ENCODE measurements around the gene SRSF4. TPM values are rescaled to one million over a fixed set of nuclear protein-coding genes. Genes with fewer than 3 reads are reported as not detected.
A peak's percentile ranks its signal among the peaks of the same experiment; 100 is the strongest.

The SRSF4 gene
- polyA plus RNA-seq, 1 of the 3 experiments (the other 2 are of a cell fraction) = 62.6 TPM

- Histone ChIP-seq H3K9ac (no peak overlapping the region), H3K27ac (ENCODE audit: low read depth in 2 of 2, low read length in 1 of 2) (peak overlapping the region; percentile 14 to 51; a peak in 2 of 4 replicates), H3K27me3 (ENCODE audit: insufficient read depth) (no peaks in the 10 kb centered on the region), H3K4me1 (ENCODE audit: control insufficient read depth in 1 of 2, insufficient read depth in 2 of 2, low read depth in 1 of 2, low read length in 1 of 2) (peaks cover 10 to 34% of the 10 kb centered on the region in 2 experiments; a peak in 3 of 4 replicates), H3K9me2 (no peaks in the 10 kb centered on the region), H3K4me2 (no peak overlapping the region), H3K79me2 (ENCODE audit: insufficient read depth) (peaks cover 100% of the 10 kb centered on the region), H3K4me3 (ENCODE audit: low read depth in 2 of 2, low read length in 1 of 2) (no peak overlapping the region), H3K9me3 (no peaks in the 10 kb centered on the region), H4K20me1 (ENCODE audit: insufficient read depth) (peaks cover 92% of the 10 kb centered on the region), H3F3A (replicated peaks; ENCODE audit: insufficient read depth) (peaks cover 21% of the 10 kb centered on the region), H3K36me3 (replicated peaks in 1 of 2; ENCODE audit: control insufficient read depth in 1 of 2, insufficient read depth in 2 of 2, low read length in 1 of 2) (peaks cover 6 to 16% of the 10 kb centered on the region in 2 experiments), H2AFZ (ENCODE audit: low read depth) (no peak overlapping the region)
- 50% methylated on average over 4 of the region's 4 CpGs for WGBS (ENCODE audit: low lambda C conversion rate)
- TF ChIP-seq RAD21 (IDR thresholded peaks at IDR 0.05; ENCODE audit: low read length) = 0 out of 2 replicates have a peak, but pooled peaks have one; percentile 11
- TF ChIP-seq, protein P1, sequence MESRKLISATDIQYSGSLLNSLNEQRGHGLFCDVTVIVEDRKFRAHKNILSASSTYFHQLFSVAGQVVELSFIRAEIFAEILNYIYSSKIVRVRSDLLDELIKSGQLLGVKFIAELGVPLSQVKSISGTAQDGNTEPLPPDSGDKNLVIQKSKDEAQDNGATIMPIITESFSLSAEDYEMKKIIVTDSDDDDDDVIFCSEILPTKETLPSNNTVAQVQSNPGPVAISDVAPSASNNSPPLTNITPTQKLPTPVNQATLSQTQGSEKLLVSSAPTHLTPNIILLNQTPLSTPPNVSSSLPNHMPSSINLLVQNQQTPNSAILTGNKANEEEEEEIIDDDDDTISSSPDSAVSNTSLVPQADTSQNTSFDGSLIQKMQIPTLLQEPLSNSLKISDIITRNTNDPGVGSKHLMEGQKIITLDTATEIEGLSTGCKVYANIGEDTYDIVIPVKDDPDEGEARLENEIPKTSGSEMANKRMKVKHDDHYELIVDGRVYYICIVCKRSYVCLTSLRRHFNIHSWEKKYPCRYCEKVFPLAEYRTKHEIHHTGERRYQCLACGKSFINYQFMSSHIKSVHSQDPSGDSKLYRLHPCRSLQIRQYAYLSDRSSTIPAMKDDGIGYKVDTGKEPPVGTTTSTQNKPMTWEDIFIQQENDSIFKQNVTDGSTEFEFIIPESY (IDR thresholded peaks at IDR 0.05; ENCODE audit: borderline replicate concordance, low read depth) = no peak
- TF ChIP-seq RXRA (IDR thresholded peaks at IDR 0.05; ENCODE audit: borderline replicate concordance, low read depth) = no peak
- ChIA-PET CTCF (interaction anchor here (0.9 kb wide), 1 partner anchor 127 kb away, joined by 3 read pairs; no protein-coding TSS in a partner anchor), POLR2A (no interaction called here)
- no peak for DNase-seq
These were observed 5.1 kb downstream of the SRSF4 start for GRCh38 chr1:29176576-29176975.

- 98% methylated on average over 8 of the region's 8 CpGs for WGBS (ENCODE audit: low lambda C conversion rate)
- H3K4me3 ChIP-seq (ENCODE audit: low read depth in 2 of 2, low read length in 1 of 2) = no peak overlapping the region
- H3F3A ChIP-seq (replicated peaks; ENCODE audit: insufficient read depth) = peaks cover 17% of the 10 kb centered on the region
- ChIA-PET POLR2A (no interaction called here), CTCF (interaction anchor here (3.7 kb wide), 1 partner anchor 9 kb away, joined by 24 read pairs; the partner anchor contains the start of gene SRSF4)
- H3K79me2 ChIP-seq (ENCODE audit: insufficient read depth) = peaks cover 100% of the 10 kb centered on the region
- H3K4me2 ChIP-seq = no peak overlapping the region
- H3K9me3 ChIP-seq = no peaks in the 10 kb centered on the region
- no peaks in the 10 kb centered on the region for H3K27me3 ChIP-seq (ENCODE audit: insufficient read depth)
- H3K36me3 ChIP-seq (replicated peaks in 1 of 2; ENCODE audit: control insufficient read depth in 1 of 2, insufficient read depth in 2 of 2, low read length in 1 of 2) = peaks cover 16 to 20% of the 10 kb centered on the region in 2 experiments
- DNase-seq = no peak
- H3K9me2 ChIP-seq = no peaks in the 10 kb centered on the region
- H3K9ac ChIP-seq = no peak overlapping the region
- H3K27ac ChIP-seq (ENCODE audit: low read depth in 2 of 2, low read length in 1 of 2) = no peak overlapping the region
- no peak for TF ChIP-seq USF1 (IDR thresholded peaks at IDR 0.05; ENCODE audit: borderline replicate concordance, low read depth)
- TF ChIP-seq CHD2 (IDR thresholded peaks at IDR 0.05; ENCODE audit: low read length, partially characterized antibody) = no peak
- TF ChIP-seq, protein P2, sequence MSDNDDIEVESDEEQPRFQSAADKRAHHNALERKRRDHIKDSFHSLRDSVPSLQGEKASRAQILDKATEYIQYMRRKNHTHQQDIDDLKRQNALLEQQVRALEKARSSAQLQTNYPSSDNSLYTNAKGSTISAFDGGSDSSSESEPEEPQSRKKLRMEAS (IDR thresholded peaks at IDR 0.05; ENCODE audit: low read depth) = no peak
- TF ChIP-seq GATA2 (CRISPR knock-in tag; IDR thresholded peaks at IDR 0.05) = no peak
- TF ChIP-seq, protein P1 (IDR thresholded peaks at IDR 0.05; ENCODE audit: borderline replicate concordance, low read depth) = no peak
- TF ChIP-seq FOXM1 (IDR thresholded peaks at IDR 0.05; ENCODE audit: low read depth) = no peak
- no peak for TF ChIP-seq JUND (IDR thresholded peaks at IDR 0.05)
- TF ChIP-seq EZH2phosphoT487 (IDR thresholded peaks at IDR 0.05; ENCODE audit: borderline replicate concordance, low read depth) = no peak
- TF ChIP-seq RAD21 (IDR thresholded peaks at IDR 0.05; ENCODE audit: low read length) = no peak
- TF ChIP-seq, protein P3, sequence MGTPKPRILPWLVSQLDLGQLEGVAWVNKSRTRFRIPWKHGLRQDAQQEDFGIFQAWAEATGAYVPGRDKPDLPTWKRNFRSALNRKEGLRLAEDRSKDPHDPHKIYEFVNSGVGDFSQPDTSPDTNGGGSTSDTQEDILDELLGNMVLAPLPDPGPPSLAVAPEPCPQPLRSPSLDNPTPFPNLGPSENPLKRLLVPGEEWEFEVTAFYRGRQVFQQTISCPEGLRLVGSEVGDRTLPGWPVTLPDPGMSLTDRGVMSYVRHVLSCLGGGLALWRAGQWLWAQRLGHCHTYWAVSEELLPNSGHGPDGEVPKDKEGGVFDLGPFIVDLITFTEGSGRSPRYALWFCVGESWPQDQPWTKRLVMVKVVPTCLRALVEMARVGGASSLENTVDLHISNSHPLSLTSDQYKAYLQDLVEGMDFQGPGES (IDR thresholded peaks at IDR 0.05; ENCODE audit: low read depth, low read length) = no peak
- TF ChIP-seq RCOR1 (IDR thresholded peaks at IDR 0.05; ENCODE audit: low read length) = no peak
- no peak for TF ChIP-seq MXI1 (IDR thresholded peaks at IDR 0.05; ENCODE audit: low read depth, low read length)
- no peak for TF ChIP-seq GABPA (IDR thresholded peaks at IDR 0.05; ENCODE audit: low read depth)
- TF ChIP-seq NRF1 (IDR thresholded peaks at IDR 0.05; ENCODE audit: low read depth, low read length) = no peak
- no peak for TF ChIP-seq ELF1 (IDR thresholded peaks at IDR 0.05)
- no peak for TF ChIP-seq TCF12 (IDR thresholded peaks at IDR 0.05)
- TF ChIP-seq, protein P4, sequence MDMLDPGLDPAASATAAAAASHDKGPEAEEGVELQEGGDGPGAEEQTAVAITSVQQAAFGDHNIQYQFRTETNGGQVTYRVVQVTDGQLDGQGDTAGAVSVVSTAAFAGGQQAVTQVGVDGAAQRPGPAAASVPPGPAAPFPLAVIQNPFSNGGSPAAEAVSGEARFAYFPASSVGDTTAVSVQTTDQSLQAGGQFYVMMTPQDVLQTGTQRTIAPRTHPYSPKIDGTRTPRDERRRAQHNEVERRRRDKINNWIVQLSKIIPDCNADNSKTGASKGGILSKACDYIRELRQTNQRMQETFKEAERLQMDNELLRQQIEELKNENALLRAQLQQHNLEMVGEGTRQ (IDR thresholded peaks at IDR 0.05; ENCODE audit: borderline replicate concordance, low read depth, low read length) = no peak
- no peak overlapping the region for H2AFZ ChIP-seq (ENCODE audit: low read depth)
- peaks cover 96% of the 10 kb centered on the region for H4K20me1 ChIP-seq (ENCODE audit: insufficient read depth)
- H3K4me1 ChIP-seq (ENCODE audit: control insufficient read depth in 1 of 2, insufficient read depth in 2 of 2, low read depth in 1 of 2, low read length in 1 of 2) = peaks cover 3 to 24% of the 10 kb centered on the region in 2 experiments; a peak in 3 of 4 replicates
These were observed 9.2 kb downstream of the SRSF4 start for GRCh38 chr1:29172415-29172939.

Measured in SK-N-SH (cell line).